HG03442 (cell line): Measurements from ENCODE around the gene FYTTD1.
A peak's percentile ranks its signal among the peaks of the same experiment; 100 is the strongest.
"Not testable (repeated sequence)": the region's sequence is repeated elsewhere in the genome, so short reads cannot be mapped to it uniquely, and the experiment has no call there.

Experiments used
- ATAC-seq: cut with Tn5 transposase; IDR thresholded peaks from one replicate; pipeline ENCODE4 v1.9.1; 2021; ENCODE audit warnings: mild to moderate bottlenecking, moderate library complexity; ENCODE audit not compliant: unreplicated experiment

FYTTD1 gene

GRCh38 chr3:197749601-197750395, at the start of gene FYTTD1:
TSS of gene FYTTD1 (plus strand) at chr3:197749883. CDS start at chr3:197749972, 89 bp downstream.
- ATAC-seq: peak; percentile 77

- no peak for ATAC-seq
Observed at GRCh38 chr3:197700095-197700494, 49.6 kb upstream of the FYTTD1 start.

GRCh38 chr3:197701841-197702240, 47.8 kb upstream of the FYTTD1 start:
- ATAC-seq: no peak

GRCh38 chr3:197706658-197707057, 43.0 kb upstream of the FYTTD1 start:
- no peak for ATAC-seq

GRCh38 chr3:197709135-197709534, 40.5 kb upstream of the FYTTD1 start:
- ATAC-seq: no peak

- not testable (repeated sequence) for ATAC-seq
Observed at GRCh38 chr3:197710965-197711364, 38.7 kb upstream of the FYTTD1 start.

- peak; percentile 79 for ATAC-seq
Observed at GRCh38 chr3:197711973-197712707, 37.5 kb upstream of the FYTTD1 start.

GRCh38 chr3:197713477-197713822, 36.2 kb upstream of the FYTTD1 start:
- ATAC-seq: peak; percentile 13

- no peak for ATAC-seq
Observed at GRCh38 chr3:197714251-197714650, 35.4 kb upstream of the FYTTD1 start.

GRCh38 chr3:197718891-197719290, 30.8 kb upstream of the FYTTD1 start:
- ATAC-seq: no peak

- no peak for ATAC-seq
Observed at GRCh38 chr3:197720694-197721093, 29.0 kb upstream of the FYTTD1 start.

GRCh38 chr3:197722734-197723133, 26.9 kb upstream of the FYTTD1 start:
- no peak for ATAC-seq

GRCh38 chr3:197727878-197728277, 21.8 kb upstream of the FYTTD1 start:
- ATAC-seq: not testable (repeated sequence)

- ATAC-seq: no peak
Observed at GRCh38 chr3:197728487-197728886, 21.2 kb upstream of the FYTTD1 start.

- ATAC-seq: no peak
Observed at GRCh38 chr3:197730200-197730599, 19.5 kb upstream of the FYTTD1 start.

GRCh38 chr3:197730770-197731169, 18.9 kb upstream of the FYTTD1 start:
- ATAC-seq: not testable (repeated sequence)

- ATAC-seq: not testable (repeated sequence)
Observed at GRCh38 chr3:197731483-197731882, 18.2 kb upstream of the FYTTD1 start.

- ATAC-seq: no peak
Observed at GRCh38 chr3:197733042-197733441, 16.6 kb upstream of the FYTTD1 start.

GRCh38 chr3:197734667-197735318, 14.9 kb upstream of the FYTTD1 start:
- no peak for ATAC-seq

- ATAC-seq: no peak
Observed at GRCh38 chr3:197736010-197736490, 13.6 kb upstream of the FYTTD1 start.

GRCh38 chr3:197736491-197737318, 13.0 kb upstream of the FYTTD1 start, which contains the start of gene RUBCN:
TSS of gene RUBCN (minus strand) at chr3:197736904. CDS start at chr3:197736719, 185 bp downstream.
- peak; percentile 87 for ATAC-seq
